AG04450 (cell line): ENCODE results near the gene LRMDA. TPM values are rescaled to one million over a fixed set of nuclear protein-coding genes. Genes with fewer than 3 reads are reported as not detected.

Experiments
- CTCF ChIA-PET: fragments of 300-600, 350-600 bp; formaldehyde crosslinking; extraction: SDS; loops from one replicate; lab custom pipeline; 2022; ENCODE audit warnings: antibody characterized with exemption, inconsistent platforms; lab: Charles Lee
- POLR2A ChIA-PET: fragments of 350-600 bp; formaldehyde crosslinking; extraction: SDS; loops from one replicate; lab custom pipeline; 2021; ENCODE audit warnings: antibody characterized with exemption, inconsistent platforms; lab: Yijun Ruan, JAX
- DNase-seq: peaks from one replicate; pipeline ENCODE4 v3.0.0-alpha.2; 2011; ENCODE audit warnings: low read depth, low spot score
- H3K27ac ChIP-seq: one replicate; pipeline ENCODE4 v1.5.1; 2012; ENCODE audit warnings: low read depth, low read length, control low read depth
- H3K27me3 ChIP-seq: one replicate; pipeline ENCODE4 v1.6.0; 2012; ENCODE audit warnings: low read length; ENCODE audit not compliant: control insufficient read depth, insufficient read depth
- H3K4me3 ChIP-seq: 2 replicates; pipeline ENCODE4 v1.5.1; 2011; ENCODE audit warnings: mild to moderate bottlenecking, low read depth, low read length, control low read depth
- H3K9me3 ChIP-seq: 2 replicates; pipeline ENCODE4 v1.5.1; 2012; ENCODE audit warnings: low read length; ENCODE audit not compliant: control insufficient read depth, insufficient read depth
- CTCF ChIP-seq: IDR thresholded peaks from 2 replicates; pipeline ENCODE4 v1.5.1; 2011; ENCODE audit warnings: low read depth, low read length, control low read depth, inconsistent platforms
- polyA plus RNA-seq: library from polyadenylated mRNA; depleted of rRNA; stranded (reverse); fragments of >200 nt; gene quantifications from 2 replicates; pipeline ENCODE4 v1.2.3, GENCODE V29; 2011

LRMDA gene
- polyA plus RNA-seq, 1 experiment = 0.12 TPM

GRCh38 chr10:75995720-75996119 lies 564.3 kb downstream of the LRMDA start:
- ChIA-PET CTCF (no interaction called here), POLR2A (no interaction called here)
- Histone ChIP-seq H3K4me3 (no peak overlapping the region), H3K9me3 (no peaks in the 10 kb centered on the region), H3K27me3 (peaks cover 6% of the 10 kb centered on the region), H3K27ac (no peak overlapping the region)
- TF ChIP-seq CTCF = no peak
- no peak for DNase-seq

- no peak for TF ChIP-seq CTCF
- no peak overlapping the region for H3K27ac ChIP-seq
- H3K27me3 ChIP-seq = peaks cover 11% of the 10 kb centered on the region
- H3K4me3 ChIP-seq = no peak overlapping the region
- ChIA-PET CTCF (no interaction called here), POLR2A (no interaction called here)
- H3K9me3 ChIP-seq = no peaks in the 10 kb centered on the region
- no peak for DNase-seq
These were observed 567.6 kb downstream of the LRMDA start for GRCh38 chr10:75999001-75999400.

GRCh38 chr10:75999515-76000209 lies 568.2 kb downstream of the LRMDA start:
- ChIA-PET POLR2A (no interaction called here), CTCF (no interaction called here)
- H3K27me3 ChIP-seq = peaks cover 11% of the 10 kb centered on the region
- no peak overlapping the region for H3K27ac ChIP-seq
- DNase-seq = no peak
- no peaks in the 10 kb centered on the region for H3K9me3 ChIP-seq
- no peak for TF ChIP-seq CTCF
- no peak overlapping the region for H3K4me3 ChIP-seq

GRCh38 chr10:76000550-76000949 lies 569.1 kb downstream of the LRMDA start:
- Histone ChIP-seq H3K4me3 (no peak overlapping the region), H3K27ac (no peak overlapping the region), H3K9me3 (no peaks in the 10 kb centered on the region), H3K27me3 (peaks cover 11% of the 10 kb centered on the region)
- no peak for DNase-seq
- ChIA-PET POLR2A (no interaction called here), CTCF (no interaction called here)
- no peak for TF ChIP-seq CTCF

GRCh38 chr10:76001019-76001418 lies 569.6 kb downstream of the LRMDA start:
- no peak overlapping the region for H3K27ac ChIP-seq
- no peak for DNase-seq
- H3K27me3 ChIP-seq = peaks cover 12% of the 10 kb centered on the region
- CTCF ChIA-PET = no interaction called here
- H3K4me3 ChIP-seq = no peak overlapping the region
- H3K9me3 ChIP-seq = no peaks in the 10 kb centered on the region
- POLR2A ChIA-PET = no interaction called here
- TF ChIP-seq CTCF = no peak
